ENCODE data around the gene DLGAP1.

The DLGAP1 gene

DNA sequence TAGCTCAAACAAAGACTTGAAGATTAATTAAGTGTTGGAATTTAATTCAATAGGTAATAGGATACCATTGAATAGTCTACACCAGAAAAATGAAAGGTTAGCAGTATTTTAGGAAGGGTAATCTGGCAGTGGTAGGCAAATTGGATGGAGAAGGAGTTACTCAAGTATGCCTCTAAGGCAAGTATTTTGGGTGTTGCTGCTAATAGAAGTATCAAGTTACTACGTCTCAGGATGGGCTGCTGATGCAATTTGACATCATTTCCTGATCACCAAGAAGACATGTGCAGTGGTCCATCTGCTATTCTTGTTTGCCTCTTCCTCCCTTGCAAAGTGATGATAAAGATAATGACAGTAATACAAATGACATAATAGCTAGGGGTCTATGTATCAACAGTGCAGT is 519.8 kb downstream of the DLGAP1 start:
- no peak for DNase-seq (ENCODE audit: low read depth in 2 of 2)

DNA sequence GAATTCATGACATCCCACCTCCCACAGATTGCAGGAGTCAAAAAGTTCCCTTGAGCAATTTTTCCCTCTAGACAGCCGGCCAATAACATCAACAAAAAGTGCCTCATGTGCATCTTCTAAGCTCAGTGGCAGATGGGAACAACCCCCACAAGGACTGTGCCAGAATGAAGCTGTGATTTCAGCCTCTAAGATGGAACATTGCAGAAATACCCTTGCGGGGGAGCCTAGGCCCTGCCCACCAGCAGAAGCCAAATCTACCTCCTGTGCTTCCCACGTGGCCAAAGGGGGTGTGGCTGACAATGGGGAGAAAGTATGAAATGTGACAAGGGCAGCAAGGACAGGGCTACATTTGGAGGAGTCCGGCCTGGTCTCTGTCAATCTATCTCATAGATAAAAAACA is 522.8 kb downstream of the DLGAP1 start:
- no peak for DNase-seq (ENCODE audit: low read depth in 2 of 2)

DNA sequence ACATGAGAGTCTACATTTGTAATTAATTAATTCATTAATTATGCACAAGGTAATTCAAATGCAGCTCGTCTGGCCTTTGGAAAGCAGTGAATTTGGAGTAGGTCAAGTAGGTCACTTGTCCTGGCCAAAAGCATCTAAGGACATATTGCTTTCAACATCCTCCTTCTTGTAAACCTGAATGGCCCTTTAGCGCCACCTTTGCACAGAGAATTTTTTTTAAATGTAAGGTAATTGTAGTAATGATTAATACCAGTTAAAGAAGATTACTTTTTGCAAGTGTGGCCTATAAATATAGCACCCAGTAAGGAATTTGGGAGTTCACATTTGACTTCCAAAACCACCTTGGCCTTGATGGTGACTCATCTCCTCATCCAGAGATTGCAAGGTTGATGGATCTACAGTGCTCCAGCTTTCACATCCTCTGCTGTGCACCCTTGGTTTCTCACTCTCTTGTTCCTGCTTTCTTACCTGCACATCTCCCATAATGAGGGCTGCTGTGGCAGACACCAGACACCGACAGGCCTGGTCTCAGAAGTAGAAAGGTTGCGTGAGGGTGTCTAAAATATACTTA is 523.5 kb downstream of the DLGAP1 start:
- no peak for DNase-seq (ENCODE audit: low read depth in 2 of 2)

DNA sequence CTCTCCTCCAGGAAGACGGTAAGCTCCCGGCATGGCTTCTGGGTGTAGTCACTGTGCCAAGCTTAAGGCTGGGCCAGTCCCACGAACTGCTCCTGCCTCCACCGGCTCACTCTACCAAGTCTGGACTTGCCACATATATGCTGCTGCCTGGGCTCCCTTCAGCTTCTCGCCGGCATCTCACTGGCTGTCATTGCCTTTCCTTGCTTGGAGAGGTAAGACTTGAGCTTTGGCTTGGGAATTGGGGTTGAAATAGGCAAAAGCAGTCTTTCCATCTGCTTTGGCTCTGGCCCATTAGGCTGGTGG is 524.1 kb downstream of the DLGAP1 start:
- no peak for DNase-seq (ENCODE audit: low read depth in 2 of 2)

DNA sequence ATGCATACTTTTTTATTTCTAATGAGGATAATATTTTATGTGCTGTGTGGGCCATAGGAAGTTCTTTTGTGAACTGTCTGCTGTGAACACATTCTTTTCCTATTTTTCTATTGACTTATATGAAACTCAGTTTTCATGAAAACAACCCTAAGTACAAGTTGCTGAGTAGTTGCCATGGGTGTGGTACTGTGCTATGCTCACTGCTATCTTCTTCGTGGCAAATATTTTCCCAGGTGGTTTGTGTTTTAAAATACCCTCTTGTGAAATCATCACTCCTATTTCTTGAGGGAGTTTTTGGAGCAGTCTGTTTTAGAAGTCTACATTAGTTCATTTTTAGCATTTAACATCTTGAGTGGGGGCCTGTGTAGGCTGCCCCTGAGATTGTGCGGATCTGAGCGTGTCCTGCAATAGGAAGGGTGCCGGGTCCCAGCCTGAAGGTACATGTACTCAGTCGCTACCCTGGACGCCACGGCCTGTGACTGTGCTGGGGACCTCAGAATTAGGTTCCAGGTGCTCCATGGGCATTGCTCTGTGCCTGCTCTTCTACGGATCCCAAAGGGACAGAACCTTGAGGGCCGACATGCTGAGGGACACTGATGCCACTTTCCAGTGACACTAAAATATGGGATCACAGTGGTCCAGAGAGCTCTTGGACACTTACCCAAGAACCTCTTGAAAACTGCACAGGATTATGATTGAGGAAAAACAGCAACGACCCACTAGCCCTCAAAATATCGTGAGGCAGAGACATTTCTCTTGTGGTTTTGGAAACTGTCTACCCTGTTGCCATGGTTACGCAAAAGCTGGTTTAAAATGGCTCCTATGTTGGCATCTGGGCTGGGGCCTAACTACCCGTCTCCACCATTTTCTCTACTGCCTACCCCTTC is 524.7 kb downstream of the DLGAP1 start:
- DNase-seq (ENCODE audit: low read depth in 2 of 2) = no peak

DNA sequence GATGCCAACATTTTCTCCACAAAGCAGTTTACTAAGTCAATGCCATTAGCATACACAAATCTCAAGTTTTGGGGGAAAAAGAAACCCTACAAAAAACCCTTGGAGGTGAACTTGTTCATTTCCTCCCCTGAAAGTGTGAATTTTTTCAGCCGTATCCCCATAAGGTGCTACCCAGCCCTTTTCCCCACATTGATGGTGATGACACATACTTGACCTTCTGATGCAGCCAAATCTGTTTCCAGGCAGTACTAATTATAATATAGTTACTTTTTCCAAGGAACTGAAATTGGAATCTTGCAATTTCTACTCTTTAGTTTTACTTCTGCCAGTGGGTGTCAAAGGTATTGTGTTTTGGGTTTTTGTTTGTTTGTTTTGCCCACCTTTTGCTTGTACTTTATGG is 530.7 kb downstream of the DLGAP1 start:
- no peak for DNase-seq (ENCODE audit: low read depth in 2 of 2)

DNA sequence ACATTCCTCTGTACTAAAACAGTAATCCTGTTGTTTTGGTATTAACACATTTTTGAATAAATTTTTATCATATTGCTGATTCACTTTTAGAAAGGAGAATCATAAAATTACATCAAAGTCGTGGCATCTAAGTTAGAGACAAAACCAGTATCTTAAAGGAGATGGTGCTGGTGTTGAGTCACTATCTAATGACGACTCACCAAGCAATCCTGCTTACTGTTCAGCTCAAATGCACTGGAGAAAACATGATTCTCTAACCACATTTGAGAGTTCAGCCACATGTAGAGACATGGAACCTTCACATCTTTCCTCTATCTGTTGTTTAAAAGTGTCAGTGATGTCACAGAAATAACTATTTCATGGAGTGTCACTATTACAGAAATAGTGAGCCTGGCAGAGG is 531.4 kb downstream of the DLGAP1 start:
- DNase-seq (ENCODE audit: low read depth in 2 of 2) = no peak

DNA sequence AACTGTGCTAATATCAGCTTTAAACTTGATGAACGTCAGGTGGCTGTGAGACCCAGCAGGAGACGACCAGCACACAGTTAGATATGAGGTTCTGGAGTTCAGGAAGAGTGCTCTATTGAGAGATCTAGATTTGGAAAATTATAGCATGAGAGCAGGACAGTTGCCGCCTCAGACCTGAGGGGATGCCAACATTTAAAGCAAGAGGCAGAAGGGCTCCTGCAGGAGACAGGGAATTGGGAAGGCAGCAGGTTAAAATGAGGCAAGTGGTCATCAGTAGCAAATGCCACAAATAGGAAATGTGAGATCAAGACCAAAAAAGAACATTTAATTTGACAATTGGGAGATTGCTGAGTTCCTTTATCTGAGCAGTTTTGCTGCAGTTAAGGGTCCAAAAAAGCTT is 533.3 kb downstream of the DLGAP1 start:
- DNase-seq (ENCODE audit: low read depth in 2 of 2) = no peak

DNA sequence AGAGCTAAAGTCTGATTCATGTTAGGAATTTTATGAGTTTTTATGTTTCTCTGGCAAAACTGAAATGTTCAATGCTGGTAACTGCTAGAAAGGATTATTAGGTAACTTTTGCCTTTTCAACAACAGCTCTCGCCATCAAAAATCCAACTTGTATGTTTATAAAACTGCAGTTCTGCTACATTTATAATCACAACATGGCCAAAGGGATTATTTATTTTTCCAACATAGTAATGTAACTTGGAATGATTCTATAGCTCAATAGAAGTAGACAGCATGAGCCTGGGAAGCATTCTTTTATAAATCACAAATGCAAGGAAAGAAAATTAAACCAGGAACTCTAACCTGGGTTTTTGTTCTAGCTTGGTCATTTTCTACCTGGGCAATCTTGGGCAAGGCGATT is 534.3 kb downstream of the DLGAP1 start:
- DNase-seq (ENCODE audit: low read depth in 2 of 2) = no peak

DNA sequence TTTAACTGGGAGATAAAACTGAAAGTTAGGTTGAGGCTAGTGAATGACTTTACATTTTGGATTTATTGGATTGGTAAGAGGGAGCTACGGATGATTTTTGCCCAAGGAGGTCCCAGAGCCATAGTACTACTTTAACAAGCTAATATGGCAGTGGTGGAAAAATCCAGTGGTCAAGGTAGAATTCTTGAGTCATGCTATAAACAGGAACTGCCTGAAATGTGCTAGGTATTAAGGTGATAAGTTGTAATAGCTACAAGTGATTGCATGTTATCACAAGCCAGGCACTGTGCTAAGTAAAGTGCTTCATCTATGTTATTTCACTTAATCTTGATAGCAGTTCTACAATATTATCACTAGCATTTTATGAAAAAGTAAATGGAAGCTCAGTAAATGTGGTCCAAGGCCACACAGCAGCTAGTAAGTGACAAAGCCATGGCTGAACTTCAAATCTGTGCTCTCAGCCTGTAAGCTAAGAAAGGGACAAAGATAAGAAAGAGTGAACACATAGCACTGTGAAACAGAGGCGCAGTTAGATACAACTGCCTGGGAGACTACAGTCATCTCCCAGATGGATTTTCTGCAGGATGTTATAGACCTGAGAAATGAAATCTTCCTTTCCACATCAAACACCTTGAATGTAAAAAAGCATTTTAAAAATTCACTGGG is 535.6 kb downstream of the DLGAP1 start:
- DNase-seq (ENCODE audit: low read depth in 2 of 2) = no peak

DNA sequence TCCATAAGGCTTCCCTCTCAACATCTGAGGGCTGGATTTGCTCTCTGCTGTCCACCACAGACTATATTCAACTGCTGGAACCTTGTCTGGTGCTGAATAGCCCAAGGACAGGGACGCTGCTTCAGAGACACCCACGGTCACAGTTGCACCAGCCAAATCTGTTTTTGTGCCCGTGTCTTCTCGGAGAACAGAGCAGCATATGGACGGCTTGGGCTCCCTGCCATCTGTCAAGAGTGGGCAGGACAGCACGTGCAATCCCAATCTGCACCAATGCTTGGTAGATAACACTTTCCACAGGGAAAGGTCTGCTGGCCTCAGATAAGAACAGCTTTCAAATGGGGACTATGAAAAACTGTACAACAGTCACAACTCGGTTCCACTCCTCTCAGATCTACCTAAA is 539.0 kb downstream of the DLGAP1 start:
- no peak for DNase-seq (ENCODE audit: low read depth in 2 of 2)

DNA sequence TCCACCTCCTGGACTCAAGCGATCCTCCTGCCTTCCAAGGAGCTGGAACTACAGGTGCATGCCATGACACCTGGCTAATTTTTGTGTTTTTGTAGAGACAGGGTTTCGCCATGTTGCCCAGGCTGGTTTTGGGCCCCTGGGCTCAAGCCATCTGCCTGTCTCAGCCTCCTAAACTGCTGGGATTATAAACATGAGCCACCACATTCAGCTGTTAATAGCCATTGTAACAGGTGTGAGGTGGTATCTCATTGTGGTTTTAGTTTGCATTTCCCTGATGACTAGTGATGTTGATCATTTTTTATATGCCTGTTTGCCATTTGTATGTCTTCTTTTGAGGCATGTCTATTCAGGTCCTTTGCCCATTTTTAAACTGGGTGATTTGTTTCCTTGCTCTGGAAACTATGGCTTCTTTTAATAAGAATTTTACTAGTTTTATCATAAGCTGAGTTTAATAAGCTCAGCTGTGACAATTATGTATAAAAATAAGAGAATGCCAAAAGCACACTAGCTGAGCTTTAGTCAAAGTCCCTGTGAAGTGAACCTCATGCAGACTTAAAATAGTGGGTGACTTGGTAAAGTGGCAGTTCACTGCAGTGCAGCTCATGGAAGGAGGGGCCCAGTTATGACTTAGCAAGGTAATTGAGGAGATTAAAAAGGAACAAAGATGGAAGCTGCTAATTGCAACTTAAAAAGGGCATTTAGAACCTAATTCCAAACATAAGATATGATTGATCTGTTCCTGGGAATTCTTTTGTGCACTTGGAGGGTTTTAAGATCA is 540.1 kb downstream of the DLGAP1 start:
- DNase-seq (ENCODE audit: low read depth in 2 of 2) = no peak

DNA sequence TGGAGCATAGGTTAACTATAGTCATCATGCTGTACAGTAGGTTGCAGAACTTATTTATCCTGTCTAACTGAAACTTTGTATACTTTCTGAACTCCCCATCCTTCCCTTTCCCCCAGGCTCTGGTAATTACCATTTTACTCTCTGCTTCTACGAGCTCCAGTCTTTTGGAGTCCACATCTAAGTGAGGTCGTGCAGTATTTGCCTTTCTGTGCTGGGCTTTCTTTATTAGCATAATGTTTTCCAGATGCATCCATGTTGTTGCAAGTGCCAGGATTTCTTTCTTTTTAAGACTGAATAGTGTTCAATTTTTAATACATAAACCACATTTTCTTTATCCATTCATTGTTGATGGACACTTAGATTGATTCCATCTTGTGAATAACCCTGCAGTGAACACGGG is 541.0 kb downstream of the DLGAP1 start:
- DNase-seq (ENCODE audit: low read depth in 2 of 2) = no peak

DNA sequence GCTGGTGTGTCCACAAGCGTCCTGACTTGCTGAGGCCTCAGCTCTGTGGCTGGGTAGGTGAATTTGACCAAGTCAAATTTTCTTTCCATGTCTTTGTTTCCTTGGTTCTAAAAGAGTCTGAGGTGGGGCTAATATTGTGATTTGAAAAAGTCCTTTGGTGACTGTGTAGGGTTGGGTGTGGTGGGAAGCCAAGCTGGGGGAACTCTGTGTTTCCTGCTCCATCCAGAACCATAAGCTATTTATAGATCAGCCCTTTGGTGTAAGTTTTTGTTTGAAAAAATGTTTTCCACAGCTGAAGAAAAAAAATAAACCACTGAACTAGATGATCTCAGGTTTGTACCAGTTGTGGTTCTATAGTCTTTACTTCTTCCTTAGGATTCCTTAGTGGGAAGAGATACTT is 542.4 kb downstream of the DLGAP1 start:
- DNase-seq (ENCODE audit: low read depth in 2 of 2) = no peak

DNA sequence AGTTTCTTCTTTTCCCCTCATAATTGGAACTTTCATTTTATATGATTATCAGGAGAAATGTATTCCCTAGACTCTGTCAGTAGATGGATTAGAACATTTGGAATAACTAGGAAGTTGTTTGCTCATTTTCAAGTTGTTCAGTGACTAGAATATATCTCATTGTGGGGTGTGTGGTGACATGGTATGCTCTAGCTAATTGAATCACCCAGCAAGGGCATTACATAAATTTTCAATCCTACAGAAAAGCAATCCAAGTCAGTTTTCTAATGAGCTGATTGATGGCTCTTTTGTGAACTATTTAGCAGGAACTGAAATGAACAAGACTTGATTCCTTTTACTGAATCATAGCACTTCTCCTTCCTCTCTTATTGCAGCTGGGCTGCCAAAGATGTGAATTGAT is 543.7 kb downstream of the DLGAP1 start:
- no peak for DNase-seq (ENCODE audit: low read depth in 2 of 2)

DNA sequence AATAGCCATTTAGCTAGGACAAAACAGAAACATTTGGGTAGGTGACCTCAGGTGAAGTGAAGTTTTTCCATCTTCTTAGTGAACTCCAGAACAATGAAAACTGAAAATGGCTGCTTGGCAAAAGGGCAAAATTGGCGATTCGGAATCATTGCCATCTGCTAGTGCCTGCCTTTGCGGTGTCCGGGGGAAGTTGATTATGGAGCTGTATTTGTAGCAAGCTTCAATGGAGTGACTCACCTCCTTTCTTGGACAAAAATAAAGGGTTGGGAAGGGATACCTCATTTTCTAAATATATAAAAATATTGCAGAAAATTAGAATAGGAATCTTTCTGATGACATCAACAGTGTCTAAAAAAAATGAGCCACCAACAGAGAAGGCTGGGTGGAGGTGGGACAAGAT is 544.6 kb downstream of the DLGAP1 start:
- DNase-seq (ENCODE audit: low read depth in 2 of 2) = no peak

DNA sequence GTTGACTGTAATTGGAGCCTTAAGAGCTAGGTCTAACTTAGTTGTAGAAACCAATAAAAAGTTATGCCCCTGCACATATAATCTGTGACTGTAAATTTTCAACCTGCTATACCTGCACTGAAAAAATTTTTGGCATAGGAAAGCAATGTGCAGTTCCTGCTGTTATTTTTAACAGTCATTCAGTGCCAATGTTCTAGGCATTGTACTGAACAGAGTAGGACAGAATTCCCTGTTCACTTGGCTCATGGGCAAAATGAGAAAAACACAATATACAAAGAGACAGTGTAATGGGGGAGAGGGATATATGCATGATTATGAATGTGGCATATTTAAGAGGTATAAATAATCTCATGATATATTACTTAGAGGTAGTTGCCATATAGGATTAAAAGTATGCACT is 547.2 kb downstream of the DLGAP1 start:
- no peak for DNase-seq (ENCODE audit: low read depth in 2 of 2)

DNA sequence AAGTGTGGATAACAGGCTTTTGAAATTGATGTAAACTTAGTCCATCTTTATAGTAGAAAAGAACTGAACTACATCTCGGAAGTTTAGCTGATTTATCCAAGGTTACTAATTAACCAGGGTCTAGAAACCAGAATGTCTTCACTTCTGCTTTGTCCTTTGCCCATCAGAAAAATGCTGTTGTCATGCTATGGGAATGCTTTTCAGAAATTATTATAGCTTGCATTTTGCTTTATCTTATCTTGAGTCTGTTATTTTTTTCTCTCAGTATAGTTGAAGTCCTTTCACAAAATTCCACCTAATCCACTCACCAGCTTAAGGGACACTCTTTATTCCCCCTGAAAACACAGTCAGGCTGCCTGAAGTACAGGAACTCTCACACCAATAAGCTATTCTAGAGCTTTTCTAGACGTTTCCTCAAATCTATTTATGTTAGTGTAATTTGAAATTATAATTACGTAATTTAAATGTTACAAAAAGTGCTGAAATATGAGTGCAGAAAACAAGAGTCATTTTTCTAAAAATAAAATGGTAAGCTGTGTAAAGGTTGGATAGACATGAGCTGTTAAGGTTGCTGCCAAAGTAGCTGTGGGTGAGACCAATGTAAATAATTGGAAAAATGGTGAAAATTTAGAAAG is 548.9 kb downstream of the DLGAP1 start:
- DNase-seq (ENCODE audit: low read depth in 2 of 2) = no peak

DNA sequence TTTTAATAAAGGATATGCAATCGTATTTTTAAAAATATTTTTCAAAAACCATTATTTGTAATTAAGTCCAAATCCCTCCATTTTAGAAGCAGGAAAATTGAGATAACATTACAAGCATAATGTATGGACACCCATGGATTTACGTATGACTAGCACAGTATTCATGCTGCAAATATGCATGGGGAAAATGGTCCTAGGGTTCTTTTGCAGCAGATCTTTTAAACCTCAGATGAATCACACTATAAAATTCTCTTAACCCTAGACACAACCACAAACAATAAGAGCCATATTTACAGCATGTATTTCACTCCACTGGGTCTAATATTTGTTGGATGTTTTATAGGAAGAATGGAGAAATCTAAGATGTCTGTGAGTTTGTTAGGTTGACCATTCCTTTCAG is 551.8 kb downstream of the DLGAP1 start:
- no peak for DNase-seq (ENCODE audit: low read depth in 2 of 2)

DNA sequence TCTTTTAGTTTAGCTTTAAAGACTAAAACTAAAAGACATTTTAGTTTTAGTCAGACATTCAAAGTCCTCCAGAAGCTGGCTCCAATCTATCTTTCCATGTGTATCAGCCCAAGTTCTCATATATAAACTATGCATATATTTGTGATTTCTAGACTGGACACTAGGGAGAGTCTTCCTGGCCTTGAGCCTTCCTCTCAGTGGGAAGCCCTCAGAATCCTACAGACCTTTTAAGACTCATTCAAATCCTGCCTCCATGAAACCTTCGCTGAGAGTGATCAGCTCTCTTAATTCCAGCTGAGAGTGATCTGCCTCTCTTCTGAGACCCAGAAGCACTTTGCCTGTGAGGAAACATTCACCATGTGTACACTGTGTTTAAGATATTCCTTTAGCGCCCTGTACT is 552.4 kb downstream of the DLGAP1 start:
- DNase-seq (ENCODE audit: low read depth in 2 of 2) = no peak

DNA sequence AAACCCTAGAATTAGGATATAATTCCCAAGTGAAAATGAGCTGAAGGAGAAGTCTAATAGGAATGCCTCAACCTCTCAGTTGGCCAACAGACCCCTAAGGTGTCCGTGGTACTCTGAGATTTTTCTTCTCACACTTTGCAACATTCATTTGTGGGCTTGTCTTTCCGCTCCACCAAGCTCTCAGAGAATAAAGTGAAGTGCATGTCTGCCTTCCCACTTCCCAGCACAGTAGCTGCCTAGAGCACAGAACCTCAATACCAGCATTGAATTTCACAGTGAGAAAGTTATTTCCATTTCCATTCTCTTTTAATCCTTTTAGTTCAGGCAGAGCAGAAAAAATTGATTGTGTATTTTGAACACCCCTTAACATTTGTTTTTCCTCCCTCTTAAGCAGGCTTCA is 553.3 kb downstream of the DLGAP1 start:
- no peak for DNase-seq (ENCODE audit: low read depth in 2 of 2)

DNA sequence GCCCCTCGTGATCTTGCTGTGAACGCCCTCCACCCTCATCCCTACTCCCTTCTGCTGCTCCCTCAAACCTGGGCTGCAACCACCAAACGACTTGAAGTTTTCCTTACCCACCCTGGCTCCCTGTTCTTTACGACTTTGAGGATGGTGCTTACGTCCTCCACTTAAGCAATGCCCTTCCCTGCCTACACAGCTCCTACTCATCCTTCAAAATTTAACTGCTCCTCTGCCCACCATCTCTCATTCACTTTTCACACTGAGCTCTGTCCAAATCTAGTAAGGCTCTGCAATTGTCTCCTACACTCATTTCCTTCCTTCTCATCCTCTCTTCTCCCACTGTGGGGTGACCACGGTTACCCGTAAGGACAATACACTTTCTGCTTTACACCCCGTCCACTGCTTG is 554.1 kb downstream of the DLGAP1 start:
- no peak for DNase-seq (ENCODE audit: low read depth in 2 of 2)

Measured in stimulated activated CD4-positive, alpha-beta T cell treated with anti-CD3 and anti-CD28 coated beads, Interleukin-1b, Interleukin-23, amount 100 ng/mL, for 1 hour (primary cell).